ENCODE measurements around the gene GRIN2A. TPM values are rescaled to one million over a fixed set of nuclear protein-coding genes. Genes with fewer than 3 reads are reported as not detected.

The GRIN2A gene
- total RNA-seq: not detected in 2 replicates

DNA sequence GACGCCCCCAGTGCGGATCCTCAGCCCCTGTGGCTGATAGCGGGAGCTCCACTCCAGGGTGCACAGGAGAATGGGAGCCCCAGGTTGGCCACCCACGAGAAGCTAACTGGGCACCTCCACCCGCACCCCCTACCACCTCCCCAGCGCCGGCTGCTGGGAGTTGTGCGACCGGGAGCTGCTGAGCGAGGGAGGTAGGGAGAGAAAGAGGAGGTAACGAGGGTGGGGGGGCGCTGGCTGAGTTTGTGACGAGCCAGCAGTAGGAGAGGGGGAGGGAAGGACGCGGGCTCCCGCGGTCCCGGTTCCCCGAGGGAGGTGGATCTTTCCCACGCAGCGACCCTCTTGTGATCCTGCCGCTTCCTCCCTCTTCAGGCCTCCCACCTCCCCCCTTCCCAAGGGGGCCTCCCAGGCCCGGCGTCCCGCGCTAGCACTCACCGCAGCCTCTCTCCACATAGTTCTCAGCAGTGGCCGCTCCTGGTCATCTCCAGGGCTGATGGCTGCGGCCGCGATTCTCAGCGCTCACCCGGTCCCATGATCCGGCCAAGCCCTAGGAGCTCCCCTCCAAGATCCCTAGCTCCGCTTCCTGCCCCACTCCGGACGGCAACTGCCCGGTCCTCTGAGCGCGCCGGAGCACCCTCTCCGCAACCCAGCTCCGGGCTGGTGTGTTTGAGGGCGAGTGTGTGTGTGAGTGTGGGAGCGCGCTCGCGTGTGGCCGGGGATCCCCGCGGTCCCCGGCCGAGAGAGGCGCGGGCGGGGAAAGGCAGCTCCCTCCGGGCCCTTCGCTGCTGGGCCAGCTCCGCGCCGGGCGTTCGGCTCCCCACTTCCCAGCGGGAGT, at the start of gene GRIN2A:
Gene GRIN2A (minus strand): TSS at position 207 of the 832 bp plus-strand sequence. CDS start 2,017 bp downstream, outside the sequence.

Small RNA genes lying within 50 kb of the gene (small RNA-seq; reads per million reads assigned to genes)
- not detected for gene RN7SL493P

Other genes starting within 250 kb of the GRIN2A start
- 11.0 and 16.7 TPM in 2 replicates for gene ATF7IP2, start 203.6 kb upstream of the GRIN2A start, total RNA-seq